IPS-NIHi7 (cell line): ENCODE data around the gene ATP8A2.
A peak's percentile ranks its signal among the peaks of the same experiment; 100 is the strongest.
"Not testable (repeated sequence)": the region's sequence is repeated elsewhere in the genome, so short reads cannot be mapped to it uniquely, and the experiment has no call there.

Experiments used
- DNase-seq: peaks from one replicate; pipeline ENCODE4 v3.0.0; 2012; ENCODE audit warnings: mixed read lengths; ENCODE audit errors: extremely low spot score

ATP8A2 gene

GRCh38 chr13:25541434-25542123 is 169.8 kb downstream of the ATP8A2 start:
- DNase-seq, result no peak

DNA sequence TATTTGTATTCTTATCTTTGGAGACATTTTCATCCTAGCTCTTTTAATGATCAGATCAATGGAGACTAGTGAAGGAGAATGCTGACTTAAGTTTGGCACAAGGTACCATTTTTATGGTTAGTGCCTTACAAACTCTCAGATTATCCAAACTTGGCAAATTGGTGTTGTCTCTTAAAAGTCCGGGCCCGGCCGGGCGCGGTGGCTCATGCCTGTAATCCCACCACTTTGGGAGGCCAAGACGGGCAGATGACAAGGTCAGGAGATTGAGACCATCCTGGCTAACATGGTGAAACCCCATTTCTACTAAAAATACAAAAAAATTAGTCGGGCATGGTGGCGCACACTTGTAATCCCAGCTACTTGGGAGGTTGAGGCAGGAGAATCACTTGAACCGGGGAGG is 177.2 kb downstream of the ATP8A2 start:
- not testable (repeated sequence) for DNase-seq

DNA sequence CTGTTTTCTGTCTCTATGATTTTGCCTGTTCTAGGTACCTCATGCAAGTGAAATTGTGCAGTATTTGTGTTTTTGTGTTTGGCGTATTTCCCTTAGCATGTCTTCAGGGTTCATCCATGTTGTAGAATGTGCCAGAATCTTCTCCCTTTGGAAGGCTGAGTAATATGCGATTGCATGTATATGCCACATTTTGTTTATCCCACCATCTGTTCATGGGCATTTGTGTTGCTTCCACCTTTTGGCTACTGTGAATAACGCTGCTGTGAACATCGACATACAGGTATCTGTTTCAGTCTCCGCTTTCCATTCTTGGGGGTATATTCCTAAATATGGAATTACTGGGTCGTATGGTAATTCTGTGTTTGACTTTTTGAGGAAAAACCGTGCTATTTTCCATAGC is 190.0 kb downstream of the ATP8A2 start:
- no peak for DNase-seq

GRCh38 chr13:25570185-25570584 is 198.4 kb downstream of the ATP8A2 start:
- DNase-seq, result no peak

DNA sequence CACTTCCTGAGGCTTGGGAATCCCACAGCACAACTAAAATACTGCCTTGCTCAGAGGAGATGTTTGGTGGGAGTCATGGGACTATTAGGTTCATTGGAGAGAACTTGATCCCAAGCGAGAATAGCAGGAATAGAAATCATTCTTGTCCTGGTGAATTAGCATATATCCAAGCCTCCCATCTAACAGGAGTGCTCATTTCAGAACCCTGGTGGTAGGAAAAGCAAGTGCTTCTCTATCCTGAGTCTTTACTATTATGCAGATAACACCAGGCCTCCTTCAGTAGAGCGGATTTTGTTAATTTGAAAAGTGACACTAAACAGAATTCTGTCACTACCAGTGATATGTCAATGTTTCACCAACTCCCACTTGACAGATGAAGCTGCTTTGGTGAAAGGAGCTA is 199.5 kb downstream of the ATP8A2 start:
- no peak for DNase-seq

GRCh38 chr13:25572171-25572570 is 200.4 kb downstream of the ATP8A2 start:
- not testable (repeated sequence) for DNase-seq

- DNase-seq, result peak; percentile 80
These were observed 202.9 kb downstream of the ATP8A2 start for GRCh38 chr13:25574437-25575411.

DNA sequence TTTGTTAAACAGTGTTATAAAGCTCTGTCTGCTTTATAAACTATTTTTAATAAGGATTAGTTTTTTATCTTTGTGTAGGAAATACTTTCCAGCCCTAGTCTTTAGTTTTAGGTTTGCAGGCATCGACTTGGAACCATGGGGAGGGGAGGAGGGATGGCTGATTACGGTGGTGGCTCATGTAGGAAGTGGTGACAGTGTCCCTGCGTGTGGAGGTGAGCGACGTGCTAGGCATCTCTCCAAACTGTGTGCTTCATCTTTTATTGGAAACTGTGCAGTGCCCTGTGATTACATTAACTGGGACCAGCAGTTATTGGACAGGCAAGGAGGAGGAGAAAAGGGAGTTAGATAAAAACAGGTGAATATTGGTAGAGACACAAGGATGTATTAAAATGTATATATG is 203.8 kb downstream of the ATP8A2 start:
- DNase-seq, result no peak

DNA sequence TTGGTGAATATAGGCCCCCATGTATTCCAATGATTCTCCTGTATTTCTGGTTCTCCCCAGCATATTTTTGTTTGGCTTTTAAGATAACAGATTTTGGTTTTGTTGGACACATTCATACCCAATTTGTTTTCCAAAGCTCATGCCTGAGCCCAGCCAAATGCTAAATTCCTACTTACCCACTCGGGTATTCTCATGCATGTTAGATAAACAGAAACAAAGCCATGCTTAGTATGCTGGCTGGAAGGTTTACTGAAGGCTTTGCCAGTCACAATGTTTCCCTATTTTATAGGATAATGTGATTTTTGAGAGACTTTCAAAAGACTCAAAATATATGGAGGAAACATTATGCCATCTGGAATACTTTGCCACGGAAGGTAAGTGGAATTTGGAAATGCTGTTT is 206.8 kb downstream of the ATP8A2 start:
- no peak for DNase-seq

- no peak for DNase-seq
These were observed 207.4 kb downstream of the ATP8A2 start for GRCh38 chr13:25579221-25579620.

DNA sequence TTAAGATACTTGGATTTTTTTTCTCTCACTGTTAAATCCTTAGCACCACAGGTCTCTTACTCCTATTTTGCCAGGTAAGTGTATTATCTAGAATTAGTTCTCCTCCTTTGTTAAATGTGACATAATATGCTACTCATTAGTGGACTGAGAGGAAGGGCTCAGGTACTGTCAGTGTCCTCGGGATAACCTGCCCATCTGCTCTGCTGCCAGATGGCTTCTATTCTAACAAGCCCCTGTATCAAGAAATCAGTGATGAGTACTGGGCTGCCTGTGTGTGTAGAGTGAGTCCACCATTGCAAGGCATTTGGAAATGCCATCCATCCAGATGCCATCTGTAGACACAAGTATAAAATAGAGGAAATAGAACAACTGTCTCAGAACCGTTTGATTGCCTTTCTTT is 209.6 kb downstream of the ATP8A2 start:
- no peak for DNase-seq

- DNase-seq, result no peak
These were observed 212.3 kb downstream of the ATP8A2 start for GRCh38 chr13:25584087-25584486.

DNA sequence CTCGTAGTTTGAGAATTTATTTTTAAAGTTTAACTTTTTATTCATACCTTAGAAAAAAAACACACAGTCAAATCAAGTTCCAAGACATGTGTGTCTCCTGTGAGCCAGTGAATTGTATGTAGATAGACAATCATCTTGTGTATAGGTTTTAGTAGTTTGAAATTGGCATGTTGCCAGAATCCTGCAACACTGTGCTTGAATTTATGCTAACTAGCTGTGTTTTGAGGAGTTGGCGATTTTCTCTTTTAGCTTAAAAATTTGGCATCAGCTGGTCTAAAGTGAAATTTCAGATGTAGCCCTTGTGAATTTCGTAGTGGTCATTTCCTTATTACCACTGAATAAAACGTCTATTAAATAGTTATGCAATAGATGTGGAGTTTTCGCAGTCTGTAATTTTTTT is 213.2 kb downstream of the ATP8A2 start:
- no peak for DNase-seq

DNA sequence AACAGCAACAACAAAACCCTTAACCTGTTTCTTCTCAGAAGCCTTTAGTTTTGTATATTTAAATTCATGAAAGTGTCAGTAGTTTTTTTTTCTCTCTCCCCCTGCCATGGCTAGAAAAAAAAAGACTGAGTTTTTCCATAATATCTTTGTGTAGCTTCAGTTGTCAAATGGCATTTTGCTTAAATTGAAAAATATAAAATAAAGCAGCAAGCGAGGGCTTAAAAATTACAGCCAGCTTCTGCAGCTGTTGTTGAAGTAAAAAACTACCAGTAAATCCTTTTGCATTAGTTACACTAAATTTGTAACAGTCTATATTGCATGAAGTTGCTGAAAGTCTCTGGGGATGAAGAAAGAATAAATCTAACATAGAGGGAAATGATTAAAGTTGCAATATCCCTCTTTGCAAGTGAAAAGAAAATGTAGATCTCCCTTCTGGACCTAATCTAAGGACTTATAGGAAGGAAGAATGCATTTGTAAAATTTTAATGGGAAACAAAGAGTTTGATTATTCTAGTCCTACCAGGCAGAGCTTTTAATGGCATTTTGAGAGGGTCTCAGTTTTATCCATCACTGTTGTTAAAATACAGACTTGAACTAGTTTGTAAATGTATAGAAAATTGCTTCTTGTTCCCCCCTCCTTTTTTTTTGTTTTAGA is 215.7 kb downstream of the ATP8A2 start:
- DNase-seq, result no peak

DNA sequence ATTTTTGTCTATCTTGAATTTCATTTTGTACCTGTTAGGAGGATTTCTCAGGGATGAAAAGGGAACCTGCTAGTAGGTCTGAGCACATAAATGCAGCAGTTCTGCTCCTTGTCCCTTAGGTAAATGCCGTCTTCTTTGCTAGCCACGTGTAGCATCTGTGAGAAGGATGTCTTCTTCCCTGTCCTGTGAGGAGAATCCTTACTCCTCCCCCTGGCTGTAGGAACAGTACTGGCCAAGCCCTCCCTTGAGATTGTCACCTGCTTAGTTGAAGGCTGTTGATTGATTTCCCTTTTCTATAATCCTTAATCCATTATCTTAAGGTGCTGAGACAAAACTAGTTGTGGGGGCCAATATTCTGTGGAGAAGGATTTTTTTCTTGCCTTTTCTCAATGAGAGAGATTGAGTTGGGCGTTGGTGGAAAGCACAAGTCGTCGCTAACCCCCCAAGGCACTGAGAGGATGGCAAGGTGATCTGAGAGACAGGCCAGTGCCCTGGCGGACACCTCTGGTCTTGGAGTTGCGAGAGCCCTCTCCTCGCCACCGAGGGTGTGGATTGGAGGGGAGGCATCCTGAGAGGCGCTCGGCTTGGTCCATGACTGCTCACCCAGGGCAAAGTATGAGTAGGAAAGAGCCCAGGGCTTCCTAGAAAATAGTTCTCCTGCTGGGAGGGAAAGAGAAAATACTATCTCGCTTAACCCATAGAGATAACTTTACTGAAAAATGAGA is 216.7 kb downstream of the ATP8A2 start:
- peak; percentile 14 for DNase-seq

DNA sequence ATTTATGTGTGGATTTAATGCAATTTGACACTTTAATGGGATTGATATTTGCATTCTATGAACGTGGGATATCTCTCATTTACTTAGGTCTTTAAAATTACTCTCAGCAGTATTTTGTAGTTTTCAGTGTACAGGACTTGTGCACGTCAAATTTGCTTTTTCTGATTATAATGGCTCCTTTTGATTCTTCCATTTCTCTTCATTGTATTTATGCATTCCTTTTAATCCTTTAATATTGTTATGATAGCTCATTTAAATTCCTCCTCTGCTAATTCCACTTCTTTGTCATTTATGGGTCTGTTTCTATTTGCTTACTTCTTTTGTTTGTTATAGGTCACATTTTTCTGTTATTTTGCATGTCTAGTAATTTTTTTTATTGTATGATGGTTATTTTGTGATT is 226.6 kb downstream of the ATP8A2 start:
- DNase-seq, result no peak

DNA sequence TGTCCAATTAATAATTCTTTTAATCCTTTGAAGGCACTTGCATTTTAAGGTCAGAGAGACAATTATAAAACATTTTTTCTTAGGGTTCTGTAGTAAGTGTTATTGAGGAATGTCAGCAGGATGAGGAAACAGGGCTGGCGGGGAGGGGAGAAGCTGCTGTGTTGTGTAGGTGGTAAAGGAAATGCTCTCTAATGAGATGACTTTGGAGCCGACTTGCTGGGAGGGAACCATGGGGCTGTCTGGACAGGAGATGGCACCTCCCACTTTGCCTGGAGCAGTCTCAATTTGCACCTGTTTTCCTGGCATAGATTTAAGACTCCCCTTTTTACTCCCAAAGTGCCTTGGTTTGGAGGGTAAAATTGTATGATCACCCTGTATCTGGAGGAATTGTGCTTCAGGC is 230.4 kb downstream of the ATP8A2 start:
- DNase-seq, result peak; percentile 37

DNA sequence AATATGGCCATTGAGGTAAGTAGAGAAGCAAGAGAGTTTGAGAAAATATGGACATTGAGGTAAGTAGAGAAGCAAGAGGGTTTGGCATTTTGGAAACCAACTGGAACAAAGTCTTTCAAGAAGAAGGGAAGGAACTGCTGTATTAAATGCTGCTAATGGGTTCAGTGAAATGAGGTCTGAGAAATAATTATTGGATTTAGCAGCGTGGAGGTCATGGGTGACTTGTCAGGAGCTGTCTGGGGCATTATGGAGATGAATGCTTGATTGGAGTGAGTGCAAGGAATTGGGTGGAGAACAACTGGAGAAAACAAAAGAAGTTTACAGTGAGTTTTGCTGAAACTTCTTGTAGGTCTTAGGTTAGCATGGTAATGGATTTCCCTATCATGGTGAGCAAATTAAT is 232.3 kb downstream of the ATP8A2 start:
- DNase-seq, result no peak

GRCh38 chr13:25607096-25607495 is 235.3 kb downstream of the ATP8A2 start:
- no peak for DNase-seq

DNA sequence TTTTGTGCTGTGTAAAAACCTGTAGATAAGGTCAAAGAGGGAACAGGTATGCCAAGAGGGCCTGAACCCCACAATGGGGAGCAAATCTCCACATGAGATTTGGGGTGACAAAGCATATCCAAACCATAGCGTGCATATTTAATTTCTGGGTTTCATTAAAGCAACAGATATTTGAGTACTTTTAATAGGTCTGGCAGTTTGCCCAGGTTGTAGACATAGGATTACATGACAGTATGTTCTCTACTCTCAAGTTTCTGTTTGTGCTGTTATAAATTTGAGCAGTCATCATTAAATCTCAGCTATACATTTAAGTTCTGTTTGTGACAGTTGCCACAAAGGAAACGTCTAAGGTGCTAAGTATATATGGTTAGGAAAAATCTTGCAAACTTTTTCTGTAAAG is 236.4 kb downstream of the ATP8A2 start:
- no peak for DNase-seq

- no peak for DNase-seq
These were observed 244.9 kb downstream of the ATP8A2 start for GRCh38 chr13:25616674-25617073.

GRCh38 chr13:25619897-25620296 is 248.1 kb downstream of the ATP8A2 start:
- DNase-seq, result no peak
